ENCODE data around the gene PTK7.

The PTK7 gene

GRCh38 chr6:43101497-43101896 lies 25.4 kb downstream of the PTK7 start (continued):
- no peak for TF ChIP-seq SNAI2 (CRISPR knock-in tag; IDR thresholded peaks at IDR 0.05)
- no peak for TF ChIP-seq CREB5 (CRISPR knock-in tag; IDR thresholded peaks at IDR 0.05; ENCODE audit: low read depth)

- ATAC-seq = no peak
- TF ChIP-seq ARNTL (CRISPR knock-in tag; IDR thresholded peaks at IDR 0.05; ENCODE audit: borderline replicate concordance, low read depth) (no peak), POU6F1 (CRISPR knock-in tag; IDR thresholded peaks at IDR 0.05; ENCODE audit: borderline replicate concordance, low read depth) (no peak), PPARA (CRISPR knock-in tag; IDR thresholded peaks at IDR 0.05; ENCODE audit: borderline replicate concordance) (no peak), GLIS3 (CRISPR knock-in tag; IDR thresholded peaks at IDR 0.05) (no peak), OSR1 (CRISPR knock-in tag; IDR thresholded peaks at IDR 0.05) (no peak), PATZ1 (CRISPR knock-in tag; IDR thresholded peaks at IDR 0.05; ENCODE audit: borderline replicate concordance) (no peak), ZNF8 (CRISPR knock-in tag; IDR thresholded peaks at IDR 0.05) (no peak), TSHZ2 (CRISPR knock-in tag; IDR thresholded peaks at IDR 0.05) (no peak), RARB (CRISPR knock-in tag; IDR thresholded peaks at IDR 0.05) (no peak)
Measured at GRCh38 chr6:43103253-43103876, 27.3 kb downstream of the PTK7 start.

- ATAC-seq = no peak
- TF ChIP-seq POU6F1 (CRISPR knock-in tag; IDR thresholded peaks at IDR 0.05; ENCODE audit: borderline replicate concordance, low read depth) (no peak), ZNF565 (CRISPR knock-in tag; conservative IDR thresholded peaks at IDR 0.05; ENCODE audit: low read depth) (no peak), ZNF8 (CRISPR knock-in tag; IDR thresholded peaks at IDR 0.05) (no peak), CSRNP3 (CRISPR knock-in tag; IDR thresholded peaks at IDR 0.05) (no peak), ARNTL (CRISPR knock-in tag; IDR thresholded peaks at IDR 0.05; ENCODE audit: borderline replicate concordance, low read depth) (no peak), PPARA (CRISPR knock-in tag; IDR thresholded peaks at IDR 0.05; ENCODE audit: borderline replicate concordance) (no peak), TSHZ2 (CRISPR knock-in tag; IDR thresholded peaks at IDR 0.05) (no peak), ZC3H10 (CRISPR knock-in tag; IDR thresholded peaks at IDR 0.05) (no peak), ESRRG (CRISPR knock-in tag; IDR thresholded peaks at IDR 0.05) (no peak), CSDC2 (CRISPR knock-in tag; IDR thresholded peaks at IDR 0.05) (no peak), ZFP3 (CRISPR knock-in tag; IDR thresholded peaks at IDR 0.05) (no peak), TCF4 (CRISPR knock-in tag; IDR thresholded peaks at IDR 0.05; ENCODE audit: borderline replicate concordance) (no peak), SNAI2 (CRISPR knock-in tag; IDR thresholded peaks at IDR 0.05) (no peak), ZFP30 (CRISPR knock-in tag; IDR thresholded peaks at IDR 0.05) (no peak), RARB (CRISPR knock-in tag; IDR thresholded peaks at IDR 0.05) (no peak)
Measured at GRCh38 chr6:43105538-43106222, 29.6 kb downstream of the PTK7 start.

Measured in SK-N-SH treated with all-trans-retinoic acid at 6 μM for 48 hours (cell line).